ENCODE measurements around the gene KIAA0753. TPM values are rescaled to one million over a fixed set of nuclear protein-coding genes. Genes with fewer than 3 reads are reported as not detected.

Gene KIAA0753
- polyA plus RNA-seq, 1 donor (not counting 4 experiments of a cell fraction or from before 2014, with no cell fraction given): 11.6 TPM

DNA sequence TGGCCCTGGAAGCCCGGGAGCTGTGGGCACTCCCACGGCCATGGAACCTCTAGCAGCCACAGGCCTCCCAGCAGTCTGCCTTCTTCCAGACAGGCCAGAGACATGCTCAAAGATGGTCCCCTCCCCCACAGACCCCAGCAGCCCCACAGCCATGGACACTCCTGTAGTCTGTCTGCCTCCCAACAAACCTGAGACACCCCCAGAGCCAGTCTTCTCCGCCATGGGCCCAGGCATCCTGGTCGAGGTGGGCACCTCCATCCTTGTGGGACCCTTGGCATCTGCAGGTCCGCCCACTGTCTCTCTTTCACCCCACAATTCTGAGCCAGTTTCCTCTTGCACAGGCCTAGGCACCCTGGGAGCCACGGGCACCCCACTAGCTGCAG, 3.1 kb downstream of the KIAA0753 start:
- H3K9ac ChIP-seq (ENCODE audit: control insufficient read depth, extremely low read depth, insufficient read depth, low read length): no peak overlapping the region
- no peak for DNase-seq (ENCODE audit: low read depth, low spot score)
- peaks cover 4 to 17% of the 10 kb centered on the region in 2 experiments for H3K36me3 ChIP-seq (ENCODE audit: control insufficient read depth in 2 of 2, extremely low read depth in 1 of 2, insufficient read depth in 2 of 2, low read length in 2 of 2)
- no peak overlapping the region for H3K27ac ChIP-seq (ENCODE audit: control insufficient read depth, insufficient read depth, low read length)
- peaks cover 18% of the 10 kb centered on the region for H3K4me1 ChIP-seq (ENCODE audit: control insufficient read depth, extremely low read depth, insufficient read depth, low read length)
- H4K20me1 ChIP-seq (ENCODE audit: control insufficient read depth, extremely low read depth, insufficient read depth, low read length): no peaks in the 10 kb centered on the region
- H3K9me1 ChIP-seq (ENCODE audit: control insufficient read depth, extremely low read depth, insufficient read depth, low read length): peaks cover 3% of the 10 kb centered on the region
- H3K4me3 ChIP-seq (ENCODE audit: control insufficient read depth in 2 of 3, extremely low read depth in 1 of 3, insufficient read depth in 2 of 3, low read depth in 1 of 3, low read length in 3 of 3): no peak overlapping the region
- dilution Hi-C loops (cut with MboI; ENCODE audit: extremely low pct_ligation_motif_present, low sequenced_read_pairs): no loop called here
- no peaks in the 10 kb centered on the region for H3K9me3 ChIP-seq (ENCODE audit: control insufficient read depth, low read depth, low read length)
- H3K27me3 ChIP-seq (ENCODE audit: control insufficient read depth, extremely low read depth, insufficient read depth, low read length): no peaks in the 10 kb centered on the region
- no peak overlapping the region for H3K4me2 ChIP-seq (ENCODE audit: control insufficient read depth, extremely low read depth, insufficient read depth, low read depth, low read length)
- H2AFZ ChIP-seq (ENCODE audit: control insufficient read depth, low read length): no peak overlapping the region
- no peak for FAIRE-seq
- peaks cover 52% of the 10 kb centered on the region for H3K79me2 ChIP-seq (ENCODE audit: control insufficient read depth, insufficient read depth, low read length)
- TF ChIP-seq, protein P1, sequence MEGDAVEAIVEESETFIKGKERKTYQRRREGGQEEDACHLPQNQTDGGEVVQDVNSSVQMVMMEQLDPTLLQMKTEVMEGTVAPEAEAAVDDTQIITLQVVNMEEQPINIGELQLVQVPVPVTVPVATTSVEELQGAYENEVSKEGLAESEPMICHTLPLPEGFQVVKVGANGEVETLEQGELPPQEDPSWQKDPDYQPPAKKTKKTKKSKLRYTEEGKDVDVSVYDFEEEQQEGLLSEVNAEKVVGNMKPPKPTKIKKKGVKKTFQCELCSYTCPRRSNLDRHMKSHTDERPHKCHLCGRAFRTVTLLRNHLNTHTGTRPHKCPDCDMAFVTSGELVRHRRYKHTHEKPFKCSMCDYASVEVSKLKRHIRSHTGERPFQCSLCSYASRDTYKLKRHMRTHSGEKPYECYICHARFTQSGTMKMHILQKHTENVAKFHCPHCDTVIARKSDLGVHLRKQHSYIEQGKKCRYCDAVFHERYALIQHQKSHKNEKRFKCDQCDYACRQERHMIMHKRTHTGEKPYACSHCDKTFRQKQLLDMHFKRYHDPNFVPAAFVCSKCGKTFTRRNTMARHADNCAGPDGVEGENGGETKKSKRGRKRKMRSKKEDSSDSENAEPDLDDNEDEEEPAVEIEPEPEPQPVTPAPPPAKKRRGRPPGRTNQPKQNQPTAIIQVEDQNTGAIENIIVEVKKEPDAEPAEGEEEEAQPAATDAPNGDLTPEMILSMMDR (optimal IDR thresholded peaks at IDR 0.05 in 1 of 3, IDR thresholded peaks at IDR 0.05 in 1 of 3, conservative IDR thresholded peaks at IDR 0.05 in 1 of 3; ENCODE audit: extremely low read depth in 1 of 3, insufficient read depth in 2 of 3, low read length in 3 of 3): no peak
- TF ChIP-seq EZH2 (IDR thresholded peaks at IDR 0.05; ENCODE audit: low read length): no peak

DNA sequence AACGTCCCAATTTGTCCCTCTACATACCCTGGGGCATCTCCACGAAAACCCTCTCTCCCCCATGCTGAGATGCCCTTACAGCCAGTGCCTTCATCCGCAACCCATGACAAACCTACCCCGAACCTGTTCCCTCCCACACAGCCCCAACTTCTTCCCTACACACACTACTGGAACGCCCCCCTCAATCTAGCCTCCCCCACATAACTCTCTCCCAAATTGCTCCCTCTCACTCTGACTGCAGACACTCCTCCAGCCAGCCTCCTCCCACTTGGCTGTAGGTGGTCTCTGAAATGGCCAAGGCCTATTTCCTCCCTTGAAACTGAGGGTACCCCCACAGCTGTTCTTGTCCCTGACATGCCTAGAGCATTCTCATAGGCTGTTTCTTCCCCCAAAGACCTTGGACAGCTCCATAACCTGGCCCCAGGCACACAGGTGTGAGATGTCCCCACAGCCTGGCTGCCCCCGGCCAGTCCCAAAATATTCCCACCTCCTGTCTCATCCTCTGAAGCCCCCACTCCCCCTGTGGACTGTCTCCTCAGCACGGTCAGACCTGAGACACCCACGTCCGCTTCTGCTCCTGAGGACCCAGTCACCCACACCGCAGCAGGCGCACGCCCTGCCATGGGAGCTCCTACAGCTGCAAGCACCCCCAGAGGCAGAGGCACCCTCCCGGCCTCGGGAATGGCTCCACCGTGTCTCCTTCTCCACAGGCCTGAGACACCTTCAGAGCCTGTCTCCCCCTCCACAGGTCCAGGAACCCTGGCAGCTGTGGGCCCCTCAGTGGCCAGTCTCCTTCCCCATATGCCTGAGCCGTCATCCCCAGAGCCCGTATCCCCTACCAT, 3.7 kb downstream of the KIAA0753 start:
- Histone ChIP-seq H3K27ac (ENCODE audit: control insufficient read depth, insufficient read depth, low read length) (no peak overlapping the region), H3K4me3 (ENCODE audit: control insufficient read depth in 2 of 3, extremely low read depth in 1 of 3, insufficient read depth in 2 of 3, low read depth in 1 of 3, low read length in 3 of 3) (no peak overlapping the region), H3K4me1 (ENCODE audit: control insufficient read depth, extremely low read depth, insufficient read depth, low read length) (peaks cover 17% of the 10 kb centered on the region), H3K9me1 (ENCODE audit: control insufficient read depth, extremely low read depth, insufficient read depth, low read length) (peaks cover 3% of the 10 kb centered on the region), H2AFZ (ENCODE audit: control insufficient read depth, low read length) (no peak overlapping the region), H3K36me3 (ENCODE audit: control insufficient read depth in 2 of 2, extremely low read depth in 1 of 2, insufficient read depth in 2 of 2, low read length in 2 of 2) (peaks cover 5 to 17% of the 10 kb centered on the region in 2 experiments), H3K4me2 (ENCODE audit: control insufficient read depth, extremely low read depth, insufficient read depth, low read depth, low read length) (no peak overlapping the region), H3K9me3 (ENCODE audit: control insufficient read depth, low read depth, low read length) (no peaks in the 10 kb centered on the region), H3K27me3 (ENCODE audit: control insufficient read depth, extremely low read depth, insufficient read depth, low read length) (no peaks in the 10 kb centered on the region), H3K9ac (ENCODE audit: control insufficient read depth, extremely low read depth, insufficient read depth, low read length) (no peak overlapping the region), H3K79me2 (ENCODE audit: control insufficient read depth, insufficient read depth, low read length) (peaks cover 51% of the 10 kb centered on the region), H4K20me1 (ENCODE audit: control insufficient read depth, extremely low read depth, insufficient read depth, low read length) (no peaks in the 10 kb centered on the region)
- TF ChIP-seq, protein P1 (optimal IDR thresholded peaks at IDR 0.05 in 1 of 3, IDR thresholded peaks at IDR 0.05 in 1 of 3, conservative IDR thresholded peaks at IDR 0.05 in 1 of 3; ENCODE audit: extremely low read depth in 1 of 3, insufficient read depth in 2 of 3, low read length in 3 of 3): no peak
- TF ChIP-seq EZH2 (IDR thresholded peaks at IDR 0.05; ENCODE audit: low read length): no peak
- dilution Hi-C loops (cut with MboI; ENCODE audit: extremely low pct_ligation_motif_present, low sequenced_read_pairs): no loop called here
- FAIRE-seq: no peak
- DNase-seq (ENCODE audit: low read depth, low spot score): no peak
